Activated naive CD8-positive, alpha-beta T cell treated with anti-CD3 and anti-CD28 coated beads, Interleukin-2, amount 50 U/mL, for 24 hours (primary cell): ENCODE measurements around the gene FBXL2.

ENCODE experiments used
- ATAC-seq: fragments of 150-1000 bp; cut with Tn5 transposase; one replicate; pipeline ENCODE4 v1.10.0; 2021
- DNase-seq: peaks from one replicate; pipeline ENCODE4 v3.0.0; 2021
- H3K27ac Mint-ChIP-seq: one replicate; pipeline ENCODE4 v1.8.0; 2021; ENCODE audit warnings: mild to moderate bottlenecking, mixed read lengths
- H3K27me3 Mint-ChIP-seq: one replicate; pipeline ENCODE4 v1.8.0; 2021; ENCODE audit warnings: mixed read lengths
- H3K36me3 Mint-ChIP-seq: one replicate; pipeline ENCODE4 v1.8.0; 2021; ENCODE audit warnings: low read depth, mixed read lengths
- H3K4me1 Mint-ChIP-seq: one replicate; pipeline ENCODE4 v1.8.0; 2021; ENCODE audit warnings: mixed read lengths
- H3K4me3 Mint-ChIP-seq: one replicate; pipeline ENCODE4 v1.8.0; 2021; ENCODE audit warnings: mild to moderate bottlenecking, moderate library complexity, mixed read lengths
- H3K9me3 Mint-ChIP-seq: one replicate; pipeline ENCODE4 v1.8.0; 2021; ENCODE audit warnings: mixed read lengths

Gene FBXL2

GRCh38 chr3:33277193-33277882 is at the start of gene FBXL2:
FBXL2 (plus strand) TSS chr3:33277442; CDS start chr3:33277513, 71 bp downstream.
- peak within 1 kb of the TSS; percentile 59 for H3K4me3 Mint-ChIP-seq
- H3K27ac Mint-ChIP-seq: no peak within 1 kb of the TSS
- no peaks in the 10 kb centered on the region for H3K36me3 Mint-ChIP-seq
- peaks cover 36% of the 10 kb centered on the region for H3K27me3 Mint-ChIP-seq
- ATAC-seq (peak; percentile 52), DNase-seq (peak; percentile 41)
- H3K9me3 Mint-ChIP-seq: no peaks in the 10 kb centered on the region
- H3K4me1 Mint-ChIP-seq: no peaks in the 10 kb centered on the region

- no peak overlapping the region for H3K4me3 Mint-ChIP-seq
- H3K9me3 Mint-ChIP-seq: no peaks in the 10 kb centered on the region
- no peak overlapping the region for H3K27ac Mint-ChIP-seq
- no peak for ATAC-seq
- peaks cover 21% of the 10 kb centered on the region for H3K27me3 Mint-ChIP-seq
- no peaks in the 10 kb centered on the region for H3K36me3 Mint-ChIP-seq
- H3K4me1 Mint-ChIP-seq: no peaks in the 10 kb centered on the region
- DNase-seq: no peak
These were observed 48.2 kb upstream of the FBXL2 start for GRCh38 chr3:33229066-33229465.

- no peak overlapping the region for H3K27ac Mint-ChIP-seq
- ATAC-seq (no peak), DNase-seq (no peak)
- H3K4me3 Mint-ChIP-seq: no peak overlapping the region
- H3K27me3 Mint-ChIP-seq: peaks cover 15% of the 10 kb centered on the region
- no peaks in the 10 kb centered on the region for H3K4me1 Mint-ChIP-seq
- no peaks in the 10 kb centered on the region for H3K36me3 Mint-ChIP-seq
- no peaks in the 10 kb centered on the region for H3K9me3 Mint-ChIP-seq
These were observed 47.3 kb upstream of the FBXL2 start for GRCh38 chr3:33229947-33230346.

GRCh38 chr3:33231756-33232465 is 45.3 kb upstream of the FBXL2 start:
- no peaks in the 10 kb centered on the region for H3K9me3 Mint-ChIP-seq
- no peak overlapping the region for H3K27ac Mint-ChIP-seq
- no peaks in the 10 kb centered on the region for H3K4me1 Mint-ChIP-seq
- H3K4me3 Mint-ChIP-seq: no peak overlapping the region
- peaks cover 18% of the 10 kb centered on the region for H3K27me3 Mint-ChIP-seq
- no peak for ATAC-seq
- no peak for DNase-seq
- no peaks in the 10 kb centered on the region for H3K36me3 Mint-ChIP-seq

GRCh38 chr3:33233884-33234283 is 43.4 kb upstream of the FBXL2 start:
- H3K9me3 Mint-ChIP-seq: no peaks in the 10 kb centered on the region
- H3K27ac Mint-ChIP-seq: no peak overlapping the region
- no peak overlapping the region for H3K4me3 Mint-ChIP-seq
- H3K36me3 Mint-ChIP-seq: no peaks in the 10 kb centered on the region
- DNase-seq (no peak), ATAC-seq (no peak)
- no peaks in the 10 kb centered on the region for H3K4me1 Mint-ChIP-seq
- peaks cover 17% of the 10 kb centered on the region for H3K27me3 Mint-ChIP-seq

GRCh38 chr3:33236005-33236404 is 41.2 kb upstream of the FBXL2 start:
- H3K27ac Mint-ChIP-seq: no peak overlapping the region
- no peaks in the 10 kb centered on the region for H3K4me1 Mint-ChIP-seq
- peaks cover 15% of the 10 kb centered on the region for H3K27me3 Mint-ChIP-seq
- no peak for ATAC-seq
- no peaks in the 10 kb centered on the region for H3K36me3 Mint-ChIP-seq
- H3K4me3 Mint-ChIP-seq: no peak overlapping the region
- no peak for DNase-seq
- no peaks in the 10 kb centered on the region for H3K9me3 Mint-ChIP-seq

GRCh38 chr3:33237439-33237838 is 39.8 kb upstream of the FBXL2 start:
- Mint-ChIP-seq H3K9me3 (no peaks in the 10 kb centered on the region), H3K27ac (no peak overlapping the region), H3K36me3 (no peaks in the 10 kb centered on the region), H3K27me3 (peaks cover 15% of the 10 kb centered on the region), H3K4me1 (no peaks in the 10 kb centered on the region), H3K4me3 (no peak overlapping the region)
- ATAC-seq (no peak), DNase-seq (no peak)

- no peak overlapping the region for H3K27ac Mint-ChIP-seq
These were observed 38.3 kb upstream of the FBXL2 start for GRCh38 chr3:33238923-33239322.

GRCh38 chr3:33240261-33240660 is 37.0 kb upstream of the FBXL2 start:
- Mint-ChIP-seq H3K4me3 (no peak overlapping the region), H3K36me3 (no peaks in the 10 kb centered on the region), H3K9me3 (no peaks in the 10 kb centered on the region), H3K27me3 (peaks cover 21% of the 10 kb centered on the region), H3K27ac (no peak overlapping the region), H3K4me1 (no peaks in the 10 kb centered on the region)
- ATAC-seq (no peak), DNase-seq (no peak)

More at GRCh38 chr3:33238923-33239322, 38.3 kb upstream of the FBXL2 start:
- ATAC-seq (no peak), DNase-seq (no peak)
- Mint-ChIP-seq H3K4me3 (no peak overlapping the region), H3K4me1 (no peaks in the 10 kb centered on the region), H3K9me3 (no peaks in the 10 kb centered on the region), H3K27me3 (peaks cover 22% of the 10 kb centered on the region), H3K36me3 (no peaks in the 10 kb centered on the region)

GRCh38 chr3:33246786-33247185 is 30.5 kb upstream of the FBXL2 start:
- Mint-ChIP-seq H3K27me3 (peaks cover 23% of the 10 kb centered on the region), H3K27ac (no peak overlapping the region), H3K9me3 (no peaks in the 10 kb centered on the region), H3K4me1 (no peaks in the 10 kb centered on the region), H3K4me3 (no peak overlapping the region), H3K36me3 (no peaks in the 10 kb centered on the region)
- no peak for ATAC-seq
- no peak for DNase-seq

GRCh38 chr3:33250712-33251111 is 26.5 kb upstream of the FBXL2 start:
- Mint-ChIP-seq H3K4me3 (no peak overlapping the region), H3K4me1 (no peaks in the 10 kb centered on the region), H3K36me3 (no peaks in the 10 kb centered on the region), H3K27me3 (peaks cover 20% of the 10 kb centered on the region), H3K27ac (no peak overlapping the region), H3K9me3 (no peaks in the 10 kb centered on the region)
- DNase-seq: no peak
- ATAC-seq: no peak

GRCh38 chr3:33256249-33256648 is 21.0 kb upstream of the FBXL2 start:
- Mint-ChIP-seq H3K27ac (no peak overlapping the region), H3K9me3 (no peaks in the 10 kb centered on the region)

GRCh38 chr3:33260104-33260503 is 17.1 kb upstream of the FBXL2 start:
- Mint-ChIP-seq H3K4me1 (no peaks in the 10 kb centered on the region), H3K27me3 (peaks cover 4% of the 10 kb centered on the region), H3K27ac (no peak overlapping the region), H3K4me3 (no peak overlapping the region), H3K9me3 (peaks cover 2% of the 10 kb centered on the region), H3K36me3 (no peaks in the 10 kb centered on the region)
- ATAC-seq (no peak), DNase-seq (no peak)

More at GRCh38 chr3:33256249-33256648, 21.0 kb upstream of the FBXL2 start:
- H3K4me1 Mint-ChIP-seq: no peaks in the 10 kb centered on the region
- H3K36me3 Mint-ChIP-seq: no peaks in the 10 kb centered on the region
- H3K27me3 Mint-ChIP-seq: peaks cover 8% of the 10 kb centered on the region
- DNase-seq: no peak
- ATAC-seq: no peak
- H3K4me3 Mint-ChIP-seq: no peak overlapping the region

GRCh38 chr3:33269385-33269784 is 7.9 kb upstream of the FBXL2 start:
- H3K27me3 Mint-ChIP-seq: peaks cover 15% of the 10 kb centered on the region
- peaks cover 7% of the 10 kb centered on the region for H3K9me3 Mint-ChIP-seq
- H3K4me1 Mint-ChIP-seq: no peaks in the 10 kb centered on the region
- no peak overlapping the region for H3K4me3 Mint-ChIP-seq
- no peaks in the 10 kb centered on the region for H3K36me3 Mint-ChIP-seq
- DNase-seq (no peak), ATAC-seq (no peak)
- H3K27ac Mint-ChIP-seq: no peak overlapping the region

GRCh38 chr3:33271324-33271723 is 5.9 kb upstream of the FBXL2 start:
- Mint-ChIP-seq H3K27me3 (peaks cover 18% of the 10 kb centered on the region), H3K36me3 (no peaks in the 10 kb centered on the region), H3K4me3 (no peak overlapping the region), H3K27ac (no peak overlapping the region), H3K9me3 (no peaks in the 10 kb centered on the region), H3K4me1 (no peaks in the 10 kb centered on the region)
- DNase-seq (no peak), ATAC-seq (no peak)
